Spleen (tissue), 7 donors: Measurements from ENCODE around the gene TMED8.

Experiments used
- CTCF ChIP-seq, 11 experiments: fragments of 200-600 bp in 7 of 11; fragments of 450-650 bp in 4 of 11; sonication (generic) in 4 of 11; IDR thresholded peaks in 8 of 11; conservative IDR thresholded peaks in 3 of 11; 1 replicate in 7 of 11; 2 replicates in 4 of 11; pipeline versions ENCODE4 v1.4.0 to v1.8.0; 2016 to 2021; ENCODE audit warnings: antibody characterized with exemption in 11 of 11, inconsistent platforms in 4 of 11, mild to moderate bottlenecking in 1 of 11
- POLR2A ChIP-seq, 3 donors: fragments of 450-650 bp; IDR thresholded peaks; one replicate each; pipeline ENCODE4 v1.5.1; 2017; ENCODE audit warnings: antibody characterized with exemption in 3 of 3, mild to moderate bottlenecking in 1 of 3
- donor health status: DM: no; HTN: no; CAD: no; lungs with moderate emphysema.
- donor health status: DM: no; HTN: no; CAD: no.
- donor health status: DM: no; HTN: no; CAD: no.

DNA sequence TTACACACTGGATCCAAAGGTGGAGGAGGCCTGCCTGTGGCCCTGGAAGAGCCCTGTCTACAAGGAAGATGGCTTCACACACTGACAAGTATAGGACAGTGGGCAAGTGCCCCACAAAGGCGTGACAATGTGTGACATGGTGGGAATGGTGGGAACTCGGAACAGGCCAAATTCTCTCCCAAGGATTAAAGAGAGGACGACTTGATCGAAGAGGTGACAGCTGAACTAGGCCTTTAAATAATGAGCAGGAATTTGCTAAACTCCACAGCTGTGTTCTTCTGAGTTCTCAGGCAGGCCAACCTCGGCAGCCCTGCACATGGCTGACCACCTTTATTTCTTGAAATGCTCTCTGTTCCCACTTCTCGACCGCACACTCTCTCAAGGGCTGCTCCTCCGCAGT lies 80.0 kb downstream of the TMED8 start:
- TF ChIP-seq CTCF (IDR thresholded peaks at IDR 0.05 in 8 of 11, conservative IDR thresholded peaks at IDR 0.05 in 3 of 11) = no peak
- TF ChIP-seq POLR2A (IDR thresholded peaks at IDR 0.05) = no peak
